Neuron (in vitro differentiated cells): ENCODE measurements around the gene HERC3.

Source experiments
- H2AFZ ChIP-seq: one replicate; pipeline ENCODE4 v1.6.1; 2013; ENCODE audit warnings: low read depth, mild to moderate bottlenecking, inconsistent platforms, low read length, moderate library complexity
- H3K27me3 ChIP-seq: one replicate; pipeline ENCODE4 v1.6.1; 2013; ENCODE audit warnings: low read length; ENCODE audit not compliant: insufficient read depth
- H3K36me3 ChIP-seq: one replicate; pipeline ENCODE4 v1.6.1; 2013; ENCODE audit warnings: low read length; ENCODE audit not compliant: insufficient read depth
- H3K4me1 ChIP-seq: one replicate; pipeline ENCODE4 v1.6.1; 2013; ENCODE audit warnings: low read length; ENCODE audit not compliant: insufficient read depth
- H3K4me3 ChIP-seq: 2 replicates; pipeline ENCODE4 v1.5.1; 2013; ENCODE audit warnings: mild to moderate bottlenecking, low read length, moderate library complexity
- H3K9me3 ChIP-seq: one replicate; pipeline ENCODE4 v1.6.1; 2013; ENCODE audit warnings: low read length

Gene HERC3

GRCh38 chr4:88614058-88614457 is 21.8 kb downstream of the HERC3 start:
- H3K4me3 ChIP-seq, result no peak overlapping the region
- H3K9me3 ChIP-seq, result no peaks in the 10 kb centered on the region
- no peak overlapping the region for H2AFZ ChIP-seq
- H3K27me3 ChIP-seq, result no peaks in the 10 kb centered on the region
- peaks cover 6% of the 10 kb centered on the region for H3K4me1 ChIP-seq
- H3K36me3 ChIP-seq, result no peaks in the 10 kb centered on the region

- no peaks in the 10 kb centered on the region for H3K36me3 ChIP-seq
- no peaks in the 10 kb centered on the region for H3K9me3 ChIP-seq
- no peak overlapping the region for H3K4me3 ChIP-seq
- H3K4me1 ChIP-seq, result peaks cover 6% of the 10 kb centered on the region
- no peak overlapping the region for H2AFZ ChIP-seq
- no peaks in the 10 kb centered on the region for H3K27me3 ChIP-seq
These were observed 24.2 kb downstream of the HERC3 start for GRCh38 chr4:88616275-88617150.

- no peaks in the 10 kb centered on the region for H3K4me1 ChIP-seq
- no peak overlapping the region for H2AFZ ChIP-seq
- H3K36me3 ChIP-seq, result no peaks in the 10 kb centered on the region
- H3K9me3 ChIP-seq, result no peaks in the 10 kb centered on the region
- H3K27me3 ChIP-seq, result no peaks in the 10 kb centered on the region
- no peak overlapping the region for H3K4me3 ChIP-seq
These were observed 26.7 kb downstream of the HERC3 start for GRCh38 chr4:88618782-88619485.

- Histone ChIP-seq H3K27me3 (no peaks in the 10 kb centered on the region), H3K9me3 (no peaks in the 10 kb centered on the region), H3K36me3 (no peaks in the 10 kb centered on the region), H3K4me3 (no peak overlapping the region), H3K4me1 (no peaks in the 10 kb centered on the region), H2AFZ (no peak overlapping the region)
These were observed 27.7 kb downstream of the HERC3 start for GRCh38 chr4:88619971-88620370.

- H3K4me3 ChIP-seq, result no peak overlapping the region
- no peaks in the 10 kb centered on the region for H3K36me3 ChIP-seq
- H3K9me3 ChIP-seq, result no peaks in the 10 kb centered on the region
- H3K27me3 ChIP-seq, result no peaks in the 10 kb centered on the region
- no peak overlapping the region for H2AFZ ChIP-seq
- H3K4me1 ChIP-seq, result no peaks in the 10 kb centered on the region
These were observed 29.6 kb downstream of the HERC3 start for GRCh38 chr4:88621763-88622327.

- H3K4me1 ChIP-seq, result no peaks in the 10 kb centered on the region
- no peak overlapping the region for H3K4me3 ChIP-seq
- no peaks in the 10 kb centered on the region for H3K9me3 ChIP-seq
- no peak overlapping the region for H2AFZ ChIP-seq
- H3K36me3 ChIP-seq, result no peaks in the 10 kb centered on the region
- no peaks in the 10 kb centered on the region for H3K27me3 ChIP-seq
These were observed 30.8 kb downstream of the HERC3 start for GRCh38 chr4:88623097-88623496.

GRCh38 chr4:88628746-88629145 is 36.5 kb downstream of the HERC3 start:
- Histone ChIP-seq H2AFZ (no peak overlapping the region), H3K4me3 (no peak overlapping the region), H3K4me1 (no peaks in the 10 kb centered on the region), H3K27me3 (no peaks in the 10 kb centered on the region), H3K9me3 (no peaks in the 10 kb centered on the region), H3K36me3 (no peaks in the 10 kb centered on the region)

GRCh38 chr4:88629826-88630225 is 37.5 kb downstream of the HERC3 start:
- Histone ChIP-seq H3K27me3 (no peaks in the 10 kb centered on the region), H3K9me3 (no peaks in the 10 kb centered on the region), H3K4me1 (no peaks in the 10 kb centered on the region), H3K36me3 (no peaks in the 10 kb centered on the region), H3K4me3 (no peak overlapping the region), H2AFZ (no peak overlapping the region)

- no peaks in the 10 kb centered on the region for H3K9me3 ChIP-seq
- H3K4me3 ChIP-seq, result no peak overlapping the region
- H2AFZ ChIP-seq, result no peak overlapping the region
- H3K27me3 ChIP-seq, result no peaks in the 10 kb centered on the region
- H3K4me1 ChIP-seq, result no peaks in the 10 kb centered on the region
- no peaks in the 10 kb centered on the region for H3K36me3 ChIP-seq
These were observed 38.5 kb downstream of the HERC3 start for GRCh38 chr4:88630756-88631155.

GRCh38 chr4:88643932-88644331 is 51.7 kb downstream of the HERC3 start:
- H3K4me3 ChIP-seq, result no peak overlapping the region
- no peaks in the 10 kb centered on the region for H3K27me3 ChIP-seq
- H3K9me3 ChIP-seq, result no peaks in the 10 kb centered on the region
- H3K36me3 ChIP-seq, result no peaks in the 10 kb centered on the region
- H2AFZ ChIP-seq, result no peak overlapping the region
- no peaks in the 10 kb centered on the region for H3K4me1 ChIP-seq

GRCh38 chr4:88645994-88646393 is 53.7 kb downstream of the HERC3 start:
- H3K36me3 ChIP-seq, result no peaks in the 10 kb centered on the region
- H2AFZ ChIP-seq, result no peak overlapping the region
- no peaks in the 10 kb centered on the region for H3K4me1 ChIP-seq
- H3K9me3 ChIP-seq, result no peaks in the 10 kb centered on the region
- H3K4me3 ChIP-seq, result no peak overlapping the region
- H3K27me3 ChIP-seq, result no peaks in the 10 kb centered on the region

GRCh38 chr4:88646528-88647280 is 54.4 kb downstream of the HERC3 start:
- Histone ChIP-seq H3K9me3 (no peaks in the 10 kb centered on the region), H2AFZ (no peak overlapping the region), H3K4me3 (no peak overlapping the region), H3K27me3 (no peaks in the 10 kb centered on the region), H3K4me1 (no peaks in the 10 kb centered on the region), H3K36me3 (no peaks in the 10 kb centered on the region)

- Histone ChIP-seq H3K4me3 (no peak overlapping the region), H3K27me3 (no peaks in the 10 kb centered on the region)
These were observed 57.4 kb downstream of the HERC3 start for GRCh38 chr4:88649716-88650115.

More at GRCh38 chr4:88649716-88650115, 57.4 kb downstream of the HERC3 start:
- no peak overlapping the region for H2AFZ ChIP-seq
- H3K4me1 ChIP-seq, result no peaks in the 10 kb centered on the region
- H3K9me3 ChIP-seq, result no peaks in the 10 kb centered on the region
- H3K36me3 ChIP-seq, result no peaks in the 10 kb centered on the region
